IMR-90 (cell line): ENCODE data around the gene GRHL3. TPM values are rescaled to one million over a fixed set of nuclear protein-coding genes. Genes with fewer than 3 reads are reported as not detected.

ENCODE experiments used
- ATAC-seq: fragments of 200-7000 bp; cut with Tn5 transposase; 2 replicates; pipeline ENCODE4 v1.9.1; 2020; ENCODE audit warnings: low read depth, mild to moderate bottlenecking, moderate library complexity
- BruUV-seq: library from RNA; stranded (reverse); fragments of 400-500 nt; replicated peaks from 2 replicates; lab custom pipeline; 2021; lab: Mats Ljungman, UMichigan
- CTCF ChIA-PET: fragments of 300-600 bp; formaldehyde crosslinking; extraction: SDS; loops from one replicate; lab custom pipeline; 2021; ENCODE audit warnings: antibody characterized with exemption; lab: Yijun Ruan, JAX
- POLR2A ChIA-PET: fragments of 300-600 bp; sonication (Branson Sonifier 250); formaldehyde crosslinking; loops from one replicate; lab custom pipeline; 2022; ENCODE audit warnings: antibody characterized with exemption; ENCODE audit not compliant: unreplicated experiment; lab: Charles Lee
- DNase-seq: peaks from one replicate; pipeline ENCODE4 v3.0.0; 2013
- H2AFZ ChIP-seq: replicated peaks from 2 replicates; pipeline ENCODE3; 2013; ENCODE audit warnings: low read length, mild to moderate bottlenecking; ENCODE audit not compliant: poor library complexity
- H2AK5ac ChIP-seq: 2 replicates; pipeline ENCODE4 v1.6.1; 2013; ENCODE audit warnings: low read depth, low read length, inconsistent platforms
- H2AK9ac ChIP-seq: replicated peaks from 2 replicates; pipeline ENCODE3; 2013; ENCODE audit warnings: mild to moderate bottlenecking, low read depth, low read length, moderate library complexity; ENCODE audit not compliant: poor library complexity
- H2BK120ac ChIP-seq: 2 replicates; pipeline ENCODE4 v1.6.1; 2013; ENCODE audit warnings: low read depth, low read length, inconsistent platforms
- H2BK15ac ChIP-seq: 3 replicates; pipeline ENCODE4 v1.6.1; 2013; ENCODE audit warnings: low read depth, low read length, inconsistent platforms
- H2BK20ac ChIP-seq: 2 replicates; pipeline ENCODE4 v1.6.1; 2013; ENCODE audit warnings: low read depth, mild to moderate bottlenecking, inconsistent platforms, low read length, moderate library complexity
- H2BK5ac ChIP-seq: 2 replicates; pipeline ENCODE4 v1.6.1; 2013; ENCODE audit warnings: mild to moderate bottlenecking, low read depth, low read length, inconsistent platforms; ENCODE audit not compliant: poor library complexity, severe bottlenecking
- H3K14ac ChIP-seq: replicated peaks from 2 replicates; pipeline ENCODE4 v1.6.1; 2013; ENCODE audit warnings: low read depth, low read length, inconsistent platforms
- H3K18ac ChIP-seq: 2 replicates; pipeline ENCODE4 v1.6.1; 2013; ENCODE audit warnings: low read depth, low read length, control low read depth
- H3K23ac ChIP-seq: 2 replicates; pipeline ENCODE4 v1.6.1; 2013; ENCODE audit warnings: low read depth, low read length, inconsistent platforms
- H3K27ac ChIP-seq: 2 replicates; pipeline ENCODE4 v1.5.1; 2013; ENCODE audit warnings: mild to moderate bottlenecking, control low read depth, low read length; ENCODE audit not compliant: insufficient read depth
- H3K27me3 ChIP-seq: 2 replicates; pipeline ENCODE4 v1.6.1; 2013; ENCODE audit warnings: low read length; ENCODE audit not compliant: control insufficient read depth, insufficient read depth
- H3K36me3 ChIP-seq: 2 replicates; pipeline ENCODE4 v1.6.1; 2013; ENCODE audit warnings: low read length, mixed read lengths; ENCODE audit not compliant: control insufficient read depth, insufficient read depth
- H3K4ac ChIP-seq: 2 replicates; pipeline ENCODE4 v1.6.1; 2013; ENCODE audit warnings: low read depth, low read length, inconsistent platforms
- H3K4me1 ChIP-seq: 2 replicates; pipeline ENCODE4 v1.6.1; 2013; ENCODE audit warnings: low read length, mixed read lengths; ENCODE audit not compliant: control insufficient read depth, insufficient read depth
- H3K4me2 ChIP-seq: 2 replicates; pipeline ENCODE4 v1.6.1; 2013; ENCODE audit warnings: low read depth, mild to moderate bottlenecking, control low read depth, low read length, moderate library complexity
- H3K4me3 ChIP-seq: 2 replicates; pipeline ENCODE4 v1.5.1; 2013; ENCODE audit warnings: low read depth, mild to moderate bottlenecking, control low read depth, low read length, moderate library complexity; ENCODE audit not compliant: insufficient read depth
- H3K56ac ChIP-seq: 2 replicates; pipeline ENCODE4 v1.6.1; 2013; ENCODE audit warnings: low read length, inconsistent platforms; ENCODE audit not compliant: insufficient read depth; ENCODE audit errors: extremely low read depth
- H3K79me1 ChIP-seq, 2 experiments: 2 replicates each; pipeline ENCODE4 v1.6.1; 2013; ENCODE audit warnings: low read length in 2 of 2, inconsistent platforms in 1 of 2, low read depth in 1 of 2
- H3K9ac ChIP-seq: 2 replicates; pipeline ENCODE4 v1.6.1; 2013; ENCODE audit warnings: low read depth, low read length, control low read depth
- H3K9me1 ChIP-seq: 2 replicates; pipeline ENCODE4 v1.6.1; 2013; ENCODE audit warnings: low read length, inconsistent platforms; ENCODE audit not compliant: insufficient read depth
- H3K9me3 ChIP-seq: 2 replicates; pipeline ENCODE4 v1.6.1; 2013; ENCODE audit warnings: low read length; ENCODE audit not compliant: control insufficient read depth, insufficient read depth
- H4K20me1 ChIP-seq: 2 replicates; pipeline ENCODE4 v1.6.1; 2013; ENCODE audit warnings: low read length, inconsistent platforms; ENCODE audit not compliant: insufficient read depth
- H4K5ac ChIP-seq: 2 replicates; pipeline ENCODE4 v1.6.1; 2013; ENCODE audit warnings: mild to moderate bottlenecking, low read depth, low read length, control low read depth
- H4K8ac ChIP-seq, 2 experiments: 2 replicates each; pipeline ENCODE4 v1.6.1; 2013; ENCODE audit warnings: low read depth in 2 of 2, low read length in 2 of 2, control low read depth in 1 of 2, inconsistent platforms in 1 of 2
- H4K91ac ChIP-seq: 2 replicates; pipeline ENCODE4 v1.6.1; 2013; ENCODE audit warnings: low read depth, low read length, inconsistent platforms; ENCODE audit not compliant: insufficient read depth
- BHLHE40 ChIP-seq: fragments of 150-350 bp; IDR thresholded peaks from 2 replicates; pipeline ENCODE4 v1.6.1; 2016; ENCODE audit warnings: mild to moderate bottlenecking, low read depth, low read length
- CEBPB ChIP-seq: IDR thresholded peaks from 2 replicates; pipeline ENCODE4 v1.6.1; 2012; ENCODE audit warnings: low read depth, low read length, improper control_type of control experiment
- CHD1 ChIP-seq: IDR thresholded peaks from 2 replicates; pipeline ENCODE4 v1.6.1; 2012; ENCODE audit warnings: low read depth, low read length, improper control_type of control experiment
- ELK1 ChIP-seq: fragments of 150-350 bp; IDR thresholded peaks from 2 replicates; pipeline ENCODE4 v1.6.1; 2016; ENCODE audit warnings: low read depth, mild to moderate bottlenecking, low read length, moderate library complexity, borderline replicate concordance
- FOS ChIP-seq: fragments of 150-350 bp; IDR thresholded peaks from 2 replicates; pipeline ENCODE4 v1.6.1; 2016; ENCODE audit warnings: low read depth, low read length
- MAFK ChIP-seq: IDR thresholded peaks from 2 replicates; pipeline ENCODE4 v1.6.1; 2012; ENCODE audit warnings: low read depth, low read length, improper control_type of control experiment
- MAZ ChIP-seq: IDR thresholded peaks from 2 replicates; pipeline ENCODE4 v1.6.1; 2012; ENCODE audit warnings: low read depth, mild to moderate bottlenecking, low read length, improper control_type of control experiment, moderate library complexity, borderline replicate concordance
- MXI1 ChIP-seq: IDR thresholded peaks from 2 replicates; pipeline ENCODE4 v1.6.1; 2012; ENCODE audit warnings: low read depth, mild to moderate bottlenecking, low read length, moderate library complexity, borderline replicate concordance
- NFE2L2 ChIP-seq: fragments of 150-350 bp; IDR thresholded peaks from 2 replicates; pipeline ENCODE4 v1.6.1; 2016; ENCODE audit warnings: low read depth, mild to moderate bottlenecking, low read length
- RAD21 ChIP-seq: IDR thresholded peaks from 2 replicates; pipeline ENCODE4 v1.6.1; 2012; ENCODE audit warnings: low read length, improper control_type of control experiment
- RCOR1 ChIP-seq: IDR thresholded peaks from 2 replicates; pipeline ENCODE4 v1.6.1; 2012; ENCODE audit warnings: mild to moderate bottlenecking, low read length, improper control_type of control experiment; ENCODE audit not compliant: insufficient replicate concordance
- RFX5 ChIP-seq: IDR thresholded peaks from 2 replicates; pipeline ENCODE4 v1.8.0; 2012; ENCODE audit warnings: low read depth, mild to moderate bottlenecking, low read length, moderate library complexity
- SMC3 ChIP-seq: fragments of 150-350 bp; IDR thresholded peaks from 2 replicates; pipeline ENCODE4 v1.6.1; 2016; ENCODE audit warnings: low read depth, mild to moderate bottlenecking, antibody characterized with exemption, low read length, moderate library complexity
- USF2 ChIP-seq: fragments of 150-350 bp; IDR thresholded peaks from 2 replicates; pipeline ENCODE4 v1.6.1; 2017; ENCODE audit warnings: mild to moderate bottlenecking, antibody characterized with exemption, low read length, low read depth
- WGBS, 2 experiments: methylation state at CpG; one replicate each; pipeline versions ENCODE4 v1.1.5 to v1.1.7; 2013; ENCODE audit warnings: missing lambda C conversion rate in 2 of 2; ENCODE audit not compliant: insufficient read length in 1 of 2; ENCODE audit errors: extremely low coverage in 2 of 2; 5-methylcytosine and 5-hydroxymethylcytosine counted together
- dilution Hi-C: fragments of 300-500 bp; cut with HindIII; formaldehyde crosslinking; loops from one replicate; pipeline ENCODE4 v1.14.3; 2018; ENCODE audit warnings: low sequenced_read_pairs; ENCODE audit not compliant: unreplicated experiment
- in situ Hi-C: fragments of 300-500 bp; cut with MboI; formaldehyde crosslinking; loops from 3 replicates; pipeline ENCODE4 v1.14.3; 2019; ENCODE audit warnings: low sequenced_read_pairs, inconsistent platforms, mixed read lengths
- intact Hi-C: fragments of 100-400 bp; cut with micrococcal nuclease; formaldehyde crosslinking; loops from 2 replicates; pipeline ENCODE4 v1.10.0; 2022
- polyA plus RNA-seq, 3 experiments: library from polyadenylated mRNA; depleted of rRNA; stranded (reverse); fragments of >200 nt; gene quantifications; 2 replicates each; pipeline ENCODE4 v1.2.3, GENCODE V29; 2012; ENCODE audit warnings: low replicate concordance in 1 of 3
- total RNA-seq: library from RNA; depleted of rRNA; stranded (reverse); fragments of >200 nt; gene quantifications from 2 replicates; pipeline ENCODE4 v1.2.3, GENCODE V29; 2012

GRHL3 gene
- total and polyA plus RNA-seq, 2 of the 4 experiments (the other 2 are of a cell fraction), result not detected

GRCh38 chr1:24301785-24302175 is 17.4 kb upstream of the GRHL3 start:
- H2BK120ac ChIP-seq, result no peak overlapping the region
- H3K27ac ChIP-seq, result no peak overlapping the region
- CTCF ChIA-PET, result interaction anchor here (1.3 to 1.6 kb wide), 2 partner anchors 12 to 100 kb away, joined by 3 to 4 read pairs; no protein-coding TSS in a partner anchor
- ATAC-seq (peak; percentile 29; the same call in 1 of the 2 replicates), DNase-seq (no peak)
- no peaks in the 10 kb centered on the region for H3K36me3 ChIP-seq
- H3K27me3 ChIP-seq, result peaks cover 42% of the 10 kb centered on the region
- no peak overlapping the region for H3K4ac ChIP-seq
- dilution Hi-C loops, result no loop called here
- no peak overlapping the region for H2BK5ac ChIP-seq
- BruUV-seq, result no TSS peak
- WGBS, 2 experiments, result no CpG with 5 or more reads among the region's 4 CpGs
- no peaks in the 10 kb centered on the region for H4K20me1 ChIP-seq
- no peak overlapping the region; the same call in 1 of the 2 replicates for H3K4me2 ChIP-seq
- H3K56ac ChIP-seq, result no peak overlapping the region
- H3K14ac ChIP-seq, result no peak overlapping the region
- no peak overlapping the region for H2AFZ ChIP-seq
- TF ChIP-seq SMC3 (no peak), NFE2L2 (no peak), RFX5 (no peak), BHLHE40 (no peak), MAFK (no peak), FOS (no peak), RAD21 (no peak), MXI1 (no peak), RCOR1 (no peak), CHD1 (no peak), ELK1 (no peak), CEBPB (no peak), USF2 (no peak), MAZ (no peak)
- in situ Hi-C loops, result no loop called here
- no peaks in the 10 kb centered on the region for H3K9me3 ChIP-seq
- no peaks in the 10 kb centered on the region for H3K79me1 ChIP-seq
- H3K4me1 ChIP-seq, result peaks cover 8% of the 10 kb centered on the region
- intact Hi-C loops, result no loop called here
- no peak overlapping the region for H3K9ac ChIP-seq
- no peak overlapping the region for H3K4me3 ChIP-seq
- H4K8ac ChIP-seq, result no peak overlapping the region
- H3K18ac ChIP-seq, result no peak overlapping the region
- H4K91ac ChIP-seq, result no peak overlapping the region
- no peak overlapping the region for H3K23ac ChIP-seq
- H3K9me1 ChIP-seq, result no peaks in the 10 kb centered on the region
- no peak overlapping the region for H2BK20ac ChIP-seq
- H4K5ac ChIP-seq, result no peak overlapping the region
- no peak overlapping the region for H2BK15ac ChIP-seq
- no peak overlapping the region for H2AK5ac ChIP-seq
- H2AK9ac ChIP-seq, result no peak overlapping the region
- POLR2A ChIA-PET, result no interaction called here
